GM23248 (cell line): Measurements from ENCODE around the gene SYT2. TPM values are rescaled to one million over a fixed set of nuclear protein-coding genes. Genes with fewer than 3 reads are reported as not detected.
A peak's percentile ranks its signal among the peaks of the same experiment; 100 is the strongest.

Source experiments
- DNase-seq: peaks from one replicate; pipeline ENCODE4 v3.0.0-alpha.2; 2015
- H2AFZ ChIP-seq: fragments of 200-600 bp; sonication (generic); 2 replicates; pipeline ENCODE4 v1.6.1; 2016; ENCODE audit warnings: antibody characterized with exemption
- H3F3A ChIP-seq: fragments of 200-600 bp; sonication (generic); 2 replicates; pipeline ENCODE4 v1.6.1; 2016; ENCODE audit warnings: mild to moderate bottlenecking, antibody characterized with exemption, mixed run types; ENCODE audit not compliant: insufficient read depth
- H3K27ac ChIP-seq: fragments of 200-600 bp; sonication (generic); 2 replicates; pipeline ENCODE4 v1.5.1; 2016; ENCODE audit warnings: mild to moderate bottlenecking
- H3K27me3 ChIP-seq: fragments of 200-600 bp; sonication (generic); replicated peaks from 2 replicates; pipeline ENCODE4 v1.6.1; 2016; ENCODE audit warnings: mild to moderate bottlenecking; ENCODE audit not compliant: insufficient read depth
- H3K36me3 ChIP-seq: fragments of 200-600 bp; sonication (generic); 2 replicates; pipeline ENCODE4 v1.6.1; 2016; ENCODE audit warnings: low read depth, mild to moderate bottlenecking
- H3K4me1 ChIP-seq: fragments of 200-600 bp; sonication (generic); 2 replicates; pipeline ENCODE4 v1.6.1; 2016; ENCODE audit warnings: mild to moderate bottlenecking; ENCODE audit not compliant: insufficient read depth
- H3K4me2 ChIP-seq: fragments of 200-600 bp; sonication (generic); one replicate; pipeline ENCODE4 v1.6.1; 2016; ENCODE audit warnings: mild to moderate bottlenecking; ENCODE audit not compliant: unreplicated experiment
- H3K4me3 ChIP-seq: fragments of 200-600 bp; sonication (generic); 2 replicates; pipeline ENCODE4 v1.5.1; 2016; ENCODE audit warnings: mild to moderate bottlenecking
- H3K79me2 ChIP-seq: fragments of 200-600 bp; sonication (generic); 2 replicates; pipeline ENCODE4 v1.6.1; 2016; ENCODE audit warnings: mild to moderate bottlenecking; ENCODE audit not compliant: insufficient read depth
- H3K9ac ChIP-seq: fragments of 200-600 bp; sonication (generic); 2 replicates; pipeline ENCODE4 v1.6.1; 2016; ENCODE audit warnings: mild to moderate bottlenecking
- H3K9me2 ChIP-seq: fragments of 200-600 bp; sonication (generic); 2 replicates; pipeline ENCODE4 v1.6.1; 2016; ENCODE audit warnings: mixed run types, mild to moderate bottlenecking, moderate library complexity; ENCODE audit not compliant: insufficient read depth
- H3K9me3 ChIP-seq: fragments of 200-600 bp; sonication (generic); one replicate; pipeline ENCODE4 v1.6.1; 2017; ENCODE audit warnings: low read depth
- H4K20me1 ChIP-seq: fragments of 200-600 bp; sonication (generic); 2 replicates; pipeline ENCODE4 v1.6.0; 2016; ENCODE audit not compliant: insufficient read depth
- EZH2 ChIP-seq: fragments of 200-600 bp; sonication (generic); IDR thresholded peaks from 2 replicates; pipeline ENCODE4 v1.6.1; 2018; ENCODE audit warnings: antibody characterized with exemption, mild to moderate bottlenecking; ENCODE audit not compliant: insufficient read depth, poor library complexity, severe bottlenecking
- EZH2phosphoT487 ChIP-seq: fragments of 200-600 bp; sonication (generic); IDR thresholded peaks from 2 replicates; pipeline ENCODE4 v1.6.1; 2018; ENCODE audit warnings: antibody characterized with exemption, moderate library complexity, mild to moderate bottlenecking, low read depth; ENCODE audit not compliant: insufficient read depth
- WGBS, 2 experiments: methylation state at CpG; one replicate each; pipeline ENCODE4 v1.1.6; 2015 to 2017; ENCODE audit warnings: low lambda C conversion rate in 2 of 2, low coverage in 1 of 2; ENCODE audit errors: missing lambda C conversion rate in 2 of 2; 5-methylcytosine and 5-hydroxymethylcytosine counted together
- in situ Hi-C: fragments of 300-500 bp; cut with MboI; formaldehyde crosslinking; loops from 2 replicates; pipeline ENCODE4 v1.15.0; 2020
- polyA plus RNA-seq: library from polyadenylated mRNA; unstranded; fragments of >200 nt; fragmentation: Nextera tagmentation; extraction: Ambion mirVana; gene quantifications from 2 replicates; pipeline ENCODE4 v1.2.1, GENCODE V29; 2016
- total RNA-seq: library from RNA; depleted of rRNA; stranded (reverse); fragments of >200 nt; shearing (Covaris generic); gene quantifications from 2 replicates; pipeline ENCODE4 v1.2.3, GENCODE V29; 2014

SYT2 gene
- total and polyA plus RNA-seq, 2 experiments from 2014 or later, result 0.05 TPM; not detected in 1

DNA sequence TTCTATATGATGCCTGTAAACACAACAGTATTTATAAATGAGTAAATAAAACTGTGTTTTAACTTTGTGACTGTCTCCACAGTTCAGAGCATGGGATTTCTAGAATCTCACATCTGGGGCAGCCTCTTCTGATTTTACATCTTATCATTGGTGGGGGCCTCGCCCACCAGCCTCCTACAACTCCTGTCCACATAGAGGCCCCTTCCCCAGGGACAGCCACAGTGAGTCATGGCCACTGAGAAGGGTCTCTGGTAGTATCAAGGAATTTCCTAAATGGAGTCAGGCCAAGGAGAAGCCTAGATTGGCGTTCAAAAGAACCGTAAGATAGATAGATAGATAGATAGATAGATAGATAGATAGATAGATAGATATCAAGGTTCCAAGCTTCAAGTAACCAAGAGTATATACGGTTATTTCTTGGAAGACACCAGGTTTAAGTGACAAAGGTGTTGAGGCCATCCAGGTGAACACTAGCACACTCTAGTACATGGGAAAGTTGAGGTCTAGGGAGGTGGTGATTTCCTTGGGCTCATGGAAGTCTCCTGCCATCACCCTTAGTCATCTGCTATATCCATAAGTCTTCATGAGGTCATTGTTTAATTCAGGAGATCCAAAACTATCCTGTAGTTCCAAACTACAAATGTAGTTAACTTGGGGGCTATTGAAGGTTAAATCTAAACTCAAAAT, 121.6 kb downstream of the SYT2 start:
- Histone ChIP-seq H3K4me2 (peak overlapping the region; percentile 52), H3K4me3 (no peak overlapping the region), H3K27me3 (no peaks in the 10 kb centered on the region), H3K9me3 (no peaks in the 10 kb centered on the region), H3K36me3 (no peaks in the 10 kb centered on the region), H4K20me1 (no peaks in the 10 kb centered on the region), H3K79me2 (no peaks in the 10 kb centered on the region), H3K4me1 (peaks cover 46% of the 10 kb centered on the region), H3K9me2 (no peaks in the 10 kb centered on the region), H3F3A (peaks cover 24% of the 10 kb centered on the region), H2AFZ (no peak overlapping the region), H3K9ac (peak overlapping the region; percentile 11; the same call in 1 of the 2 replicates), H3K27ac (peak overlapping the region; percentile 78)
- WGBS, 2 experiments, result 87% methylated on average over 4 of the region's 4 CpGs
- no peak for TF ChIP-seq EZH2
- no peak for DNase-seq
- in situ Hi-C loops, result no loop called here

DNA sequence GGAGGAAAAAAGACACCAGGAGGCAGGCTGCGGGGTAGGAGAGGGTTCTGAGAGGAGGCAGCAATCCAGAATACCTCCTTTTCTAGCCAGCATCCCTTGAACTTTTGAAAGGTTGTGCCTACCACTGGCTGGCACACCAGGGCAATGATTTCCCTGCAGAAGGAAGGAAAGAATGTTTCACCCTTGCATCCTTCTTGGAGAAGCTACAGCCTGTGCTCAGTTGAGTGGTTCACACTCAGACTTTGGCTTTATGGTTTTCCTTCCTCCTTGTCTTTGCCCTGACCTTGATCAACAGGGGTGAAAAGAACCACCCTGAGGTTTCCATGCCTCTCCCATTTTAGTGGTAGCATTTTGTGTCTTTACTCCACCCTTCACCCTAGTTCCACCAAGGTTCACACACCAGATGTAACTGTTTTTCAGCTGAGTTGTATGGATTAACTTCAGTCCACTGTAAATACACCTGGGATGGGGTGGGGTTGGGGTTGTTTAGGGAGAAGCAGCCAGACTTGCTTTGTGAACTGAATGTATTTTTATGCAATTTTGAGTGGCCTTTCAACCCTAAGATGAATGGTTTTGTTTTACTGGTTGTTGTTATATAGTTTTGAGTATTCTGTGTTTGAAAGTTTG, 122.3 kb downstream of the SYT2 start:
- Histone ChIP-seq H3K27me3 (no peaks in the 10 kb centered on the region), H3K27ac (peak overlapping the region; percentile 78), H3K4me3 (no peak overlapping the region), H3F3A (peaks cover 24% of the 10 kb centered on the region), H3K9me2 (no peaks in the 10 kb centered on the region), H2AFZ (no peak overlapping the region), H4K20me1 (no peaks in the 10 kb centered on the region), H3K9ac (no peak overlapping the region), H3K79me2 (no peaks in the 10 kb centered on the region), H3K4me2 (peak overlapping the region; percentile 52), H3K36me3 (no peaks in the 10 kb centered on the region), H3K4me1 (peaks cover 46% of the 10 kb centered on the region), H3K9me3 (no peaks in the 10 kb centered on the region)
- no peak for TF ChIP-seq EZH2
- no peak for TF ChIP-seq EZH2phosphoT487
- DNase-seq, result no peak
- WGBS, 2 experiments, result 0% methylated on average over 1 of the region's 1 CpG
- in situ Hi-C loops, result no loop called here

DNA sequence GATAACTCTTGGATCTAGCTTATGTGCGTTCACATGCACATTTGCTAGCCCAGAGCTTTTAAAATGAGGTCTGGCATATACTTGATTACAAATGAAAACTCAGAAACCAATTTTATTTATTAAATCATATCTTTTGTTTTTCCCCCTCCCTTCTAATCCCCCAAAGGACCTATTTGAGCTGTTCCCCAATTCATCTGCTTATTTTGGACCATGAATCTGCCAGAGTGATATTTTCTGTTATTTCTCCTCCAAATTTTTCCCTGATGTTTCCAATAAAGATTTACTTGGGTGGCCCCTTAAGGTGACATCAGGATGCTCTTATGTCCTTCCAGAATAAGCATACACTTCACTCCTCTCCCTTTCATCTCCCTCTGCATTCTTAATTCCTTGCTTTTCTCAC, 123.4 kb downstream of the SYT2 start:
- Histone ChIP-seq H3K4me2 (no peak overlapping the region), H3K27ac (no peak overlapping the region), H3K4me3 (no peak overlapping the region), H3K79me2 (no peaks in the 10 kb centered on the region), H3K36me3 (no peaks in the 10 kb centered on the region), H3K9ac (no peak overlapping the region), H3F3A (peaks cover 24% of the 10 kb centered on the region), H2AFZ (no peak overlapping the region), H4K20me1 (no peaks in the 10 kb centered on the region), H3K27me3 (no peaks in the 10 kb centered on the region), H3K4me1 (peaks cover 46% of the 10 kb centered on the region), H3K9me3 (no peaks in the 10 kb centered on the region), H3K9me2 (no peaks in the 10 kb centered on the region)
- WGBS, 2 experiments, result 94 to 95% methylated on average over 1 of the region's 1 CpG
- in situ Hi-C loops, result no loop called here
- DNase-seq, result no peak
- TF ChIP-seq EZH2phosphoT487, result no peak
- TF ChIP-seq EZH2, result no peak

DNA sequence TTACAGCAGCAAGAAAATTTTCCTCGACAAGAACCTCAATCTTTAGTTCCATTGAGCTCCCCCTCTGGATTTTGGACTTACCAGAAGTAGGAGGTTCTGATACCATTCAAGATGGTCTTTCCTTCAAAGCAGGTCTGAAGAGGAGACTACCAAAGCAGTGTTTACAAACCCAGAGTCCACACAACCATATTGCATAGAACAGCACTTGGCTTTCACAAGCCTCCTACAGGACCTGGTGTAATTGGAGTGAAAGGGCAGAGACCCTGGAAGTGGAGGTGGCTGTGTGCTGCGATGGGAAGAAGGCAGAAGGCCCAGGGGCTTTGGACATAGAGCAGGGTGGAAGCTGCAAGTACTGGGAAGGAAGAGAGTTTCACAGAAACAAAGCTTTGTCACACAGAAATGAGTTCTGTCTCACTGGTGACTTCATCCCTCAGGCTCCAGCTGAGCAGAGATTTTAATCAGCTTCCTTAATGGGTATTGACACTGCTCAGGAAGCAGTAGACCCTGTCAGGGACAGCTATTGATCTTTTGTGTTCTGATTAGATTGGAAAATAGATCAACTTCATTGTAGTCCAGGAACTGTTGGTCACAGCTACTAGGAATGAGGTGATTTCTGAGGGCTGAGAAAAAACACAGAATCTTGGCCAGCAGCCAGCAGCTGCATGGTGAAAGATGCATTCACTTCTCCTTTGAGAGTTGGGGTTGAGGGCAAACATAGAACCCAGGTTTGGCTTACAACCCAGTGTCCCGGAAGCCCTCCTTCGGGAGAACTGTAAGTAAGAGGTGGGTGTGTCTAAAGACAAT, 124.0 kb downstream of the SYT2 start:
- H3F3A ChIP-seq, result peaks cover 25% of the 10 kb centered on the region
- in situ Hi-C loops, result no loop called here
- TF ChIP-seq EZH2phosphoT487, result no peak
- no peak for TF ChIP-seq EZH2

More for the DNA sequence above, 124.0 kb downstream of the SYT2 start:
- H3K9ac ChIP-seq, result no peak overlapping the region
- no peaks in the 10 kb centered on the region for H3K9me3 ChIP-seq
- H2AFZ ChIP-seq, result no peak overlapping the region
- H3K4me3 ChIP-seq, result no peak overlapping the region
- peaks cover 46% of the 10 kb centered on the region for H3K4me1 ChIP-seq
- no peaks in the 10 kb centered on the region for H4K20me1 ChIP-seq
- 55 to 56% methylated on average over 4 of the region's 4 CpGs for WGBS, 2 experiments
- no peaks in the 10 kb centered on the region for H3K79me2 ChIP-seq
- H3K27ac ChIP-seq, result peak overlapping the region; percentile 11
- no peaks in the 10 kb centered on the region for H3K9me2 ChIP-seq
- DNase-seq, result peak; percentile 62
- peak overlapping the region; percentile 32 for H3K4me2 ChIP-seq
- no peaks in the 10 kb centered on the region for H3K36me3 ChIP-seq
- H3K27me3 ChIP-seq, result no peaks in the 10 kb centered on the region
